ENCODE results near the gene PLXNC1. TPM values are rescaled to one million over a fixed set of nuclear protein-coding genes. Genes with fewer than 3 reads are reported as not detected.

PLXNC1 gene
- 6.6 and 7.2 TPM in 2 replicates for total RNA-seq

GRCh38 chr12:94147991-94148738, at the start of gene PLXNC1:
PLXNC1 (plus strand) TSS chr12:94148577; CDS start chr12:94148972, 395 bp downstream.
- peaks cover 8% of the 10 kb centered on the region for H3K36me3 Mint-ChIP-seq (ENCODE audit: low read depth)
- intact Hi-C loops (cut with micrococcal nuclease) = loop anchor here (1.0 to 5.0 kb wide), 8 partner anchors 25 to 494 kb away; partner anchors contain the start of gene CEP83
- peak within 1 kb of the TSS; percentile 87 for H3K4me3 Mint-ChIP-seq (ENCODE audit: low read depth)
- peak; percentile 73 for DNase-seq (ENCODE audit: low spot score)
- H3K4me1 Mint-ChIP-seq (ENCODE audit: low read depth) = peaks cover 28% of the 10 kb centered on the region
- H3K27ac Mint-ChIP-seq = peak within 1 kb of the TSS; percentile 47
- H3K9me3 Mint-ChIP-seq = no peaks in the 10 kb centered on the region
- H3K27me3 Mint-ChIP-seq (ENCODE audit: low read depth) = peaks cover 50% of the 10 kb centered on the region

- no peak for DNase-seq (ENCODE audit: low spot score)
- no peaks in the 10 kb centered on the region for H3K9me3 Mint-ChIP-seq
- H3K4me1 Mint-ChIP-seq (ENCODE audit: low read depth) = peaks cover 34% of the 10 kb centered on the region
- intact Hi-C loops (cut with micrococcal nuclease) = no loop called here
- H3K4me3 Mint-ChIP-seq (ENCODE audit: low read depth) = no peak overlapping the region
- no peaks in the 10 kb centered on the region for H3K36me3 Mint-ChIP-seq (ENCODE audit: low read depth)
- peaks cover 2% of the 10 kb centered on the region for H3K27me3 Mint-ChIP-seq (ENCODE audit: low read depth)
- peak overlapping the region; percentile 6 for H3K27ac Mint-ChIP-seq
Measured at GRCh38 chr12:94099191-94099590, 49.2 kb upstream of the PLXNC1 start.

- no peak for DNase-seq (ENCODE audit: low spot score)
- Mint-ChIP-seq H3K27ac (peak overlapping the region; percentile 6), H3K9me3 (no peaks in the 10 kb centered on the region), H3K36me3 (ENCODE audit: low read depth) (no peaks in the 10 kb centered on the region), H3K27me3 (ENCODE audit: low read depth) (peaks cover 2% of the 10 kb centered on the region), H3K4me1 (ENCODE audit: low read depth) (peaks cover 35% of the 10 kb centered on the region), H3K4me3 (ENCODE audit: low read depth) (no peak overlapping the region)
- intact Hi-C loops (cut with micrococcal nuclease) = loop anchor here (2.0 to 10.0 kb wide), 4 partner anchors 317 to 1315 kb away; no protein-coding TSS in a partner anchor
Measured at GRCh38 chr12:94099632-94100031, 48.7 kb upstream of the PLXNC1 start.

GRCh38 chr12:94100211-94100627, 48.2 kb upstream of the PLXNC1 start:
- no peaks in the 10 kb centered on the region for H3K36me3 Mint-ChIP-seq (ENCODE audit: low read depth)
- peaks cover 35% of the 10 kb centered on the region for H3K4me1 Mint-ChIP-seq (ENCODE audit: low read depth)
- intact Hi-C loops (cut with micrococcal nuclease) = loop anchor here (2.0 to 10.0 kb wide), 4 partner anchors 318 to 1315 kb away; no protein-coding TSS in a partner anchor
- no peak for DNase-seq (ENCODE audit: low spot score)
- H3K27ac Mint-ChIP-seq = peak overlapping the region; percentile 61
- no peaks in the 10 kb centered on the region for H3K9me3 Mint-ChIP-seq
- peak overlapping the region; percentile 27 for H3K4me3 Mint-ChIP-seq (ENCODE audit: low read depth)
- H3K27me3 Mint-ChIP-seq (ENCODE audit: low read depth) = peaks cover 2% of the 10 kb centered on the region

DNA sequence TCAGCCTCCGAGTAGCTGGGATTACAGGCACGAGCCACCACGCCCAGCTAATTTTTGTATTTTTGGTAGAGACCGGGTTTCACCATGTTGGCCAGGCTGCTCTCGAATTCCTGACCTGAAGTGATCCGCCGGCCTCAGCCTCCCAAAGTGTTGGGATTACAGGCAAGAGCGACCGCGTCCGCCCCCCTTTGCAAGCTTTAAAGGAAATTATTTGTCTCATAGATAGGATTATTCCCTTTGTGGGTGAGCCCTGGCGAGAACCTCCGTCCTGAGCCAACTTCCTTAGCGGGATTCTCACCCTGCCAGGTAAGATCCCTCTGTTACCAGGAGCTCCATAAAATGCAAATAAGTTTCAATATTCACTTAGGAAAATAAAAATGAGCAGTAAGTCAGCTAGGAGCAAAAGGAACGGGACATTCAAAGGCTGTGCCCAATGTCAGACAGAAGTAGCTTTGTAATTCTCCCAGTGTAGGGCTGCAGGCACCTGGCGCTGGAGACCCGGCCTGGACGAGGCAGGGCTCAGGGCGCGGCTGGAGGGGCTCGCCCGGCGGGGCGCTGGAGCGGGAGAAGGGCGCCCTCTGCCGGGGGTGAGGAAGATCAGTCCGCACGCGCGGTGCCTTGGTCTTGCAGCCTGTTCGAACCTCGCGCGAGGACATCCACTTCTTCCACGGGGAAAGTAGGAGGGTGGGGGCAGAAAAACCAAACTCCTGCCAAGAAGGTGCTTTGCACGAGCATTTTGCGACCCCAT, 47.2 kb upstream of the PLXNC1 start:
- Mint-ChIP-seq H3K4me3 (ENCODE audit: low read depth) (peak overlapping the region; percentile 77), H3K9me3 (no peaks in the 10 kb centered on the region), H3K36me3 (ENCODE audit: low read depth) (no peaks in the 10 kb centered on the region), H3K27ac (peak overlapping the region; percentile 62), H3K27me3 (ENCODE audit: low read depth) (peaks cover 2% of the 10 kb centered on the region), H3K4me1 (ENCODE audit: low read depth) (peaks cover 35% of the 10 kb centered on the region)
- DNase-seq (ENCODE audit: low spot score) = peak; percentile 72
- intact Hi-C loops (cut with micrococcal nuclease) = loop anchor here (1.0 to 10.0 kb wide), 7 partner anchors 319 to 1316 kb away; no protein-coding TSS in a partner anchor

GRCh38 chr12:94101738-94102660, 46.4 kb upstream of the PLXNC1 start:
- H3K4me1 Mint-ChIP-seq (ENCODE audit: low read depth) = peaks cover 35% of the 10 kb centered on the region
- intact Hi-C loops (cut with micrococcal nuclease) = loop anchor here (1.0 to 10.0 kb wide), 12 partner anchors 119 to 1317 kb away; partner anchors contain the start of gene CRADD
- no peaks in the 10 kb centered on the region for H3K9me3 Mint-ChIP-seq
- DNase-seq (ENCODE audit: low spot score) = peak; percentile 81
- H3K27ac Mint-ChIP-seq = peak overlapping the region; percentile 62
- H3K36me3 Mint-ChIP-seq (ENCODE audit: low read depth) = no peaks in the 10 kb centered on the region
- H3K4me3 Mint-ChIP-seq (ENCODE audit: low read depth) = peak overlapping the region; percentile 77
- peaks cover 2% of the 10 kb centered on the region for H3K27me3 Mint-ChIP-seq (ENCODE audit: low read depth)

DNA sequence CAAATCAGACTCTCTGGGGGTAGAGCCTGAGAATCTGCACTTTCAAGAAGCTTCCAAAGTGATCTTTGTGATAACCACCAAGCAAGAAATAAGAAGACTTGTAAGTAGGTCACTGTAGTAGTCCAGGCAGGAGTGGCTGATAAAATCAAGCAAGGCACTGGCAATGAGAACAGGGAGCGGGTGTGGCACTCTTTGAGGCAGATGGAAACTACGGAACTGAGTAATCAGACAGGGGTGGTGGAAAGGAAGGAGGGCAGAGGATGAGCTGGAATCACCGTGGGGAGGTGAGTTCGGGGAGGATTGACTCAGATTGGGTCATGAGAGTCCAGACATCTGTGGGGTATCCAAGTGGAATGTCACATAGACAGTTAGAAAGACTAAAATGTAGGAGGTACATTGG, 44.4 kb upstream of the PLXNC1 start:
- intact Hi-C loops (cut with micrococcal nuclease) = loop anchor here (2.0 to 10.0 kb wide), 5 partner anchors 121 to 1319 kb away; no protein-coding TSS in a partner anchor
- Mint-ChIP-seq H3K36me3 (ENCODE audit: low read depth) (no peaks in the 10 kb centered on the region), H3K27ac (no peak overlapping the region), H3K4me1 (ENCODE audit: low read depth) (peaks cover 40% of the 10 kb centered on the region), H3K27me3 (ENCODE audit: low read depth) (no peaks in the 10 kb centered on the region), H3K4me3 (ENCODE audit: low read depth) (no peak overlapping the region), H3K9me3 (no peaks in the 10 kb centered on the region)
- DNase-seq (ENCODE audit: low spot score) = no peak

DNA sequence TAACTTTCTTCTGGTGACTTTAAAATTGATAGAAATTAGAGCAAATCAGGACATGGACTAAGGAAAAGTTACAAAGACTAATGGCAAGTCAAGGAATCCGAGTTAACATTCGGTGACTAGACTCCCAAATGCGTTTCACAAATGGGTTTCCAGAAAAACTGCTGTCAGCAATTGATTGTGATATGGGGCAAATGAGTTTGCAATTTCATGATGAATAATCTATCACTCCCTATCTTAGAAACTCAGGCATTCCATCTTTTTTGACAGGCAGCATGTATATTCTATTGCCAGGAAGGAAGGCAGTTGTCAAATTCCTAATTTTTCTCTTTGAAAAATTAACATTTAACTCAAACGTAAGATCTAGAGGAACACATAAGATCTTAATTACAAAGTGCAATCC, 40.5 kb upstream of the PLXNC1 start:
- Mint-ChIP-seq H3K27me3 (ENCODE audit: low read depth) (no peaks in the 10 kb centered on the region), H3K4me3 (ENCODE audit: low read depth) (no peak overlapping the region), H3K36me3 (ENCODE audit: low read depth) (no peaks in the 10 kb centered on the region), H3K27ac (no peak overlapping the region), H3K4me1 (ENCODE audit: low read depth) (peaks cover 27% of the 10 kb centered on the region), H3K9me3 (no peaks in the 10 kb centered on the region)
- intact Hi-C loops (cut with micrococcal nuclease) = loop anchor here (5.0 to 10.0 kb wide), 2 partner anchors 1181 to 1323 kb away; partner anchors contain the start of gene EEA1
- no peak for DNase-seq (ENCODE audit: low spot score)

- no peaks in the 10 kb centered on the region for H3K36me3 Mint-ChIP-seq (ENCODE audit: low read depth)
- no peaks in the 10 kb centered on the region for H3K27me3 Mint-ChIP-seq (ENCODE audit: low read depth)
- H3K27ac Mint-ChIP-seq = peak overlapping the region; percentile 78
- intact Hi-C loops (cut with micrococcal nuclease) = loop anchor here (5.0 to 10.0 kb wide), 2 partner anchors 1182 to 1324 kb away; partner anchors contain the start of gene EEA1
- peak; percentile 19 for DNase-seq (ENCODE audit: low spot score)
- H3K9me3 Mint-ChIP-seq = no peaks in the 10 kb centered on the region
- no peak overlapping the region for H3K4me3 Mint-ChIP-seq (ENCODE audit: low read depth)
- peaks cover 22% of the 10 kb centered on the region for H3K4me1 Mint-ChIP-seq (ENCODE audit: low read depth)
Measured at GRCh38 chr12:94109160-94109559, 39.2 kb upstream of the PLXNC1 start.

GRCh38 chr12:94110258-94110657, 38.1 kb upstream of the PLXNC1 start:
- no peak for DNase-seq (ENCODE audit: low spot score)
- intact Hi-C loops (cut with micrococcal nuclease) = no loop called here
- no peaks in the 10 kb centered on the region for H3K9me3 Mint-ChIP-seq
- no peaks in the 10 kb centered on the region for H3K27me3 Mint-ChIP-seq (ENCODE audit: low read depth)
- no peak overlapping the region for H3K4me3 Mint-ChIP-seq (ENCODE audit: low read depth)
- H3K36me3 Mint-ChIP-seq (ENCODE audit: low read depth) = no peaks in the 10 kb centered on the region
- H3K27ac Mint-ChIP-seq = no peak overlapping the region
- peaks cover 21% of the 10 kb centered on the region for H3K4me1 Mint-ChIP-seq (ENCODE audit: low read depth)

GRCh38 chr12:94111302-94111701, 37.1 kb upstream of the PLXNC1 start:
- no peaks in the 10 kb centered on the region for H3K27me3 Mint-ChIP-seq (ENCODE audit: low read depth)
- no peak for DNase-seq (ENCODE audit: low spot score)
- no peak overlapping the region for H3K4me3 Mint-ChIP-seq (ENCODE audit: low read depth)
- intact Hi-C loops (cut with micrococcal nuclease) = no loop called here
- no peak overlapping the region for H3K27ac Mint-ChIP-seq
- H3K9me3 Mint-ChIP-seq = no peaks in the 10 kb centered on the region
- no peaks in the 10 kb centered on the region for H3K36me3 Mint-ChIP-seq (ENCODE audit: low read depth)
- H3K4me1 Mint-ChIP-seq (ENCODE audit: low read depth) = peaks cover 21% of the 10 kb centered on the region

GRCh38 chr12:94112121-94112520, 36.3 kb upstream of the PLXNC1 start:
- Mint-ChIP-seq H3K36me3 (ENCODE audit: low read depth) (no peaks in the 10 kb centered on the region), H3K27me3 (ENCODE audit: low read depth) (no peaks in the 10 kb centered on the region), H3K4me1 (ENCODE audit: low read depth) (peaks cover 21% of the 10 kb centered on the region), H3K27ac (no peak overlapping the region), H3K4me3 (ENCODE audit: low read depth) (no peak overlapping the region), H3K9me3 (no peaks in the 10 kb centered on the region)
- intact Hi-C loops (cut with micrococcal nuclease) = no loop called here
- no peak for DNase-seq (ENCODE audit: low spot score)
